Tibial artery (tissue), 4 donors: ENCODE measurements around the gene FCN3.

Experiments
- DNase-seq, 2 donors: peaks; one replicate each; pipeline ENCODE4 v3.0.0-alpha.2; 2019
- H3K27ac ChIP-seq, 2 donors: fragments of 200-600 bp; sonication (generic) in 1 of 2; 1 replicate in 1 of 2; 2 replicates in 1 of 2; pipeline ENCODE4 v1.5.1; 2018 to 2019; ENCODE audit warnings: mild to moderate bottlenecking in 1 of 2
- H3K27me3 ChIP-seq, 2 donors: fragments of 200-600 bp; sonication (generic) in 1 of 2; one replicate each; pipeline versions ENCODE4 v1.5.1 to v1.6.0; 2016 to 2019
- H3K36me3 ChIP-seq, 3 donors: fragments of 200-600 bp; sonication (generic) in 2 of 3; one replicate each; pipeline ENCODE4 v1.5.1; 2016 to 2019; ENCODE audit warnings: mild to moderate bottlenecking in 2 of 3
- H3K4me1 ChIP-seq, 4 donors: fragments of 200-600 bp; sonication (generic) in 2 of 4; 1 replicate in 3 of 4; 2 replicates in 1 of 4; pipeline ENCODE4 v1.5.1; 2016 to 2019
- H3K4me3 ChIP-seq, 2 donors: fragments of 200-600 bp; sonication (generic) in 1 of 2; 1 replicate in 1 of 2; 2 replicates in 1 of 2; pipeline ENCODE4 v1.5.1; 2018 to 2019; ENCODE audit warnings: mild to moderate bottlenecking in 2 of 2
- H3K9me3 ChIP-seq, 3 donors: fragments of 200-600 bp; sonication (generic) in 1 of 3; one replicate each; pipeline ENCODE4 v1.5.1; 2016 to 2019
- intact Hi-C: fragments of 100-400 bp; cut with DNase I; formaldehyde crosslinking; loops from one replicate; pipeline ENCODE4 v1.15.0; 2023; ENCODE audit warnings: low total_unique reads
- TF ChIP-seq, protein P1 (sequence below), 2 experiments: fragments of 200-600 bp in 1 of 2; fragments of 450-650 bp in 1 of 2; IDR thresholded peaks; one replicate each; pipeline ENCODE4 v1.5.1; 2017 to 2019; ENCODE audit warnings: antibody characterized with exemption in 2 of 2, mild to moderate bottlenecking in 1 of 2, moderate library complexity in 1 of 2

The FCN3 gene

GRCh38 chr1:27355683-27356082, 18.9 kb downstream of the FCN3 start:
- DNase-seq: no peak
- TF ChIP-seq, protein P1, sequence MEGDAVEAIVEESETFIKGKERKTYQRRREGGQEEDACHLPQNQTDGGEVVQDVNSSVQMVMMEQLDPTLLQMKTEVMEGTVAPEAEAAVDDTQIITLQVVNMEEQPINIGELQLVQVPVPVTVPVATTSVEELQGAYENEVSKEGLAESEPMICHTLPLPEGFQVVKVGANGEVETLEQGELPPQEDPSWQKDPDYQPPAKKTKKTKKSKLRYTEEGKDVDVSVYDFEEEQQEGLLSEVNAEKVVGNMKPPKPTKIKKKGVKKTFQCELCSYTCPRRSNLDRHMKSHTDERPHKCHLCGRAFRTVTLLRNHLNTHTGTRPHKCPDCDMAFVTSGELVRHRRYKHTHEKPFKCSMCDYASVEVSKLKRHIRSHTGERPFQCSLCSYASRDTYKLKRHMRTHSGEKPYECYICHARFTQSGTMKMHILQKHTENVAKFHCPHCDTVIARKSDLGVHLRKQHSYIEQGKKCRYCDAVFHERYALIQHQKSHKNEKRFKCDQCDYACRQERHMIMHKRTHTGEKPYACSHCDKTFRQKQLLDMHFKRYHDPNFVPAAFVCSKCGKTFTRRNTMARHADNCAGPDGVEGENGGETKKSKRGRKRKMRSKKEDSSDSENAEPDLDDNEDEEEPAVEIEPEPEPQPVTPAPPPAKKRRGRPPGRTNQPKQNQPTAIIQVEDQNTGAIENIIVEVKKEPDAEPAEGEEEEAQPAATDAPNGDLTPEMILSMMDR (IDR thresholded peaks at IDR 0.05): no peak
- H3K27ac ChIP-seq: no peak overlapping the region
- H3K4me1 ChIP-seq: peaks cover 0 to 17% (median 12%) of the 10 kb centered on the region in 4 donors
- H3K27me3 ChIP-seq: no peaks in the 10 kb centered on the region
- peaks cover 44 to 80% (median 64%) of the 10 kb centered on the region in 3 donors for H3K36me3 ChIP-seq
- intact Hi-C loops: loop anchor here (5.0 to 10.0 kb wide), 2 partner anchors 37 to 51 kb away; partner anchors contain the start of gene GPR3
- no peak overlapping the region for H3K4me3 ChIP-seq
- no peaks in the 10 kb centered on the region for H3K9me3 ChIP-seq

GRCh38 chr1:27353629-27354028, 21.0 kb downstream of the FCN3 start:
- intact Hi-C loops: loop anchor here (10.0 kb wide), 1 partner anchor 49 kb away; no protein-coding TSS in a partner anchor
- DNase-seq: no peak
- TF ChIP-seq, protein P1 (IDR thresholded peaks at IDR 0.05): no peak
- Histone ChIP-seq H3K36me3 (peaks cover 29 to 60% (median 49%) of the 10 kb centered on the region in 3 donors), H3K27ac (no peak overlapping the region), H3K4me1 (peaks cover 0 to 35% (median 29%) of the 10 kb centered on the region in 4 donors), H3K9me3 (no peaks in the 10 kb centered on the region), H3K4me3 (no peak overlapping the region), H3K27me3 (peaks cover 0 to 17% of the 10 kb centered on the region in 2 donors)

DNA sequence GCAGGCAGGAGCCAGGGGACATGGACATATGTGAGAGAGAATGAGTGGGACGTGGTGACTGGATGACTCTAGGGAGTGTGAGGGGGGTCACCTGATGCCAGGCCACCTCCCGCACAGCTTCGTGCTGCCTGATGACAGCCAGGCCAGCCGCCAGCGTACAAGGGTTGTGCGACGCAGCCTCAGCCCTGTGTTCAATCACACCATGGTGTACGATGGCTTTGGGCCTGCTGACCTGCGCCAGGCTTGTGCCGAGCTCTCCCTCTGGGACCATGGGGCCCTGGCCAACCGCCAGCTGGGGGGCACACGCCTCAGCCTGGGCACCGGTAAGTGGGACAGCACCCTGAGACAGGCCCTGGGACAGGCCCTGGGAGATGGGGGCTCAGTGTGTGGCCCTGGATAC, 21.5 kb downstream of the FCN3 start:
- intact Hi-C loops: loop anchor here (10.0 kb wide), 1 partner anchor 48 kb away; no protein-coding TSS in a partner anchor
- Histone ChIP-seq H3K36me3 (peaks cover 24 to 55% (median 45%) of the 10 kb centered on the region in 3 donors), H3K4me3 (no peak overlapping the region), H3K4me1 (peaks cover 0 to 35% (median 29%) of the 10 kb centered on the region in 4 donors), H3K27me3 (peaks cover 0 to 22% of the 10 kb centered on the region in 2 donors), H3K27ac (no peak overlapping the region), H3K9me3 (no peaks in the 10 kb centered on the region)
- TF ChIP-seq, protein P1 (IDR thresholded peaks at IDR 0.05): no peak
- no peak for DNase-seq

DNA sequence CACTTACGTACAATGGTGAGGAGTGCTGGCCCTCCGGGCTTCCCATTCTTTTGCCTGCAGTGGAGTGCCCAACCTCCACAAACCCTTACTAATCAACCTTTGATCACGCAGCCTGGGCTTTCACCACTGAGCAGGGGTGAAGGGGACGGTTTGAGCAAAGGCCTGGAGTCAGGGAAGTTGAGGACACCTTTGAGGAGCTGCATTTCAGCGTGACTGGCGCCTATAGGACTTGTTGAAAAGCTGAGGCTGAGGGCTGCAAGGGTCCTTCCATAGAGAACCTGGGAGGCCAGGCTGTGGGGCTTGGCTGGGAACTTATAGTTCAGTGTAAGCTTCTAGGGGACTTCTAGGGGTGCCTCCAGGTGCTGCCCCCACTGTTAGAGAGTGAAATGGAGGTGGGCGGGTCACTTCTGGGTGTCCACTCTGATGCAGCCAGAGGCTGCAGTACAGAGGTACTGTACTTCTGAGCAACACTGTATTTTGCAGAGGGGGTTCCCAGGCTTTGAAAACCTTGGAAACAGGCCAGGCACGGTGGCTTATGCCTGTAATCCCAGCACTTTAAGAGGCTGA, 23.0 kb downstream of the FCN3 start:
- peak overlapping the region in 1 of 2 donors; percentile 37 for H3K27ac ChIP-seq
- H3K9me3 ChIP-seq: no peaks in the 10 kb centered on the region
- peaks cover 0 to 31% of the 10 kb centered on the region in 2 donors for H3K27me3 ChIP-seq
- TF ChIP-seq, protein P1 (IDR thresholded peaks at IDR 0.05): no peak
- no peak for DNase-seq
- peak overlapping the region in 1 of 2 donors; percentile 38 for H3K4me3 ChIP-seq
- intact Hi-C loops: loop anchor here (10.0 kb wide), 1 partner anchor 47 kb away; no protein-coding TSS in a partner anchor
- H3K36me3 ChIP-seq: peaks cover 16 to 39% (median 30%) of the 10 kb centered on the region in 3 donors
- H3K4me1 ChIP-seq: peaks cover 0 to 29% (median 26%) of the 10 kb centered on the region in 4 donors

GRCh38 chr1:27350663-27351540, 23.7 kb downstream of the FCN3 start:
- Histone ChIP-seq H3K27me3 (peaks cover 0 to 31% of the 10 kb centered on the region in 2 donors), H3K4me3 (peak overlapping the region; percentile 39 to 50), H3K9me3 (no peaks in the 10 kb centered on the region), H3K4me1 (peaks cover 0 to 29% (median 26%) of the 10 kb centered on the region in 4 donors), H3K36me3 (peaks cover 10 to 32% (median 23%) of the 10 kb centered on the region in 3 donors), H3K27ac (peak overlapping the region in 1 of 2 donors; percentile 37)
- no peak for DNase-seq
- intact Hi-C loops: loop anchor here (10.0 kb wide), 1 partner anchor 46 kb away; no protein-coding TSS in a partner anchor
- TF ChIP-seq, protein P1 (IDR thresholded peaks at IDR 0.05): no peak
